GM19395 (cell line): Measurements from ENCODE around the gene CTNNBL1.

Experiments used
- ATAC-seq: cut with Tn5 transposase; IDR thresholded peaks from one replicate; pipeline ENCODE4 v1.9.1; 2021; ENCODE audit warnings: mild to moderate bottlenecking, moderate library complexity; ENCODE audit not compliant: unreplicated experiment

The CTNNBL1 gene

DNA sequence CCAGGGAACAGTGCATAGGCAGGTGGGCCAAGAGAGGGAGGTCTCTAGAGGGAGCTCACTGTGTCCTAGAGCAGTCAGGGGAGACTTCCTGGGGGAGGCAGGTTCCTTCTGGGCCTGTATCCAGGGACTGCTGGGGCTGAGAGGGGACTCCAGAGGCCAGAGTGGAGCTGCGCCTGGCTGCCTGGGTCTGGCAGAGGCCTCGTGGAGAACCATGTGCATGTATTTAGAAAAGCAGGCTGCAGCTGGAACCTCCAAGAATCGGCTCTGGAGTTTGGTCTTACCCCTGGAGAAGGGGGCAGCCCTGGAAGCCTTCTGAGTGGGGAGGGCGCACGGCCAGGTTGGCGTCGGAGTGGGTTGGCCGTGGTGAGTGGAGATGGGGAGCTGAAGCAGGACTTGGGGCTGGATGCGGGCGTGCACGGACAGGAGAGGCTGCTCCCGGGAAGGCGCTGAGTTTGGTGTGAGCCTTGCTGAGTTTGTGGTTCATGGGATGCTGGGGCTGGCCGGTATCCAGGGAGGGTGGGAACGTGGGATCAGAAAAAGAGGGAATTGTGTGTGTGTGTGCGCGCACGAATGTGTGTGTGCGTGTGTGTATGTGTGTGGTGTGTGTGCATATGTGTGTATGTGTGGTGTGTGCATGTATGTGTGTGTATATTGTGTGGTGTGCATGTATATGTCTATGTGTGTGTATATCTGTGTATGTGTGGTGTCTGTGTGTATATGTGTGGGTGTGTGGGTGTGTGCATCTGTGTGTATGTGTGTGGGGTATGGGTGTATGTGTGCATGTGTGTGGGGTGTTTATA, 219.9 kb downstream of the CTNNBL1 start:
- no peak for ATAC-seq

- ATAC-seq: no peak
Observed at GRCh38 chr20:37914367-37914671, 220.5 kb downstream of the CTNNBL1 start.

- no peak for ATAC-seq
Observed at GRCh38 chr20:37914672-37915433, 221.0 kb downstream of the CTNNBL1 start.

DNA sequence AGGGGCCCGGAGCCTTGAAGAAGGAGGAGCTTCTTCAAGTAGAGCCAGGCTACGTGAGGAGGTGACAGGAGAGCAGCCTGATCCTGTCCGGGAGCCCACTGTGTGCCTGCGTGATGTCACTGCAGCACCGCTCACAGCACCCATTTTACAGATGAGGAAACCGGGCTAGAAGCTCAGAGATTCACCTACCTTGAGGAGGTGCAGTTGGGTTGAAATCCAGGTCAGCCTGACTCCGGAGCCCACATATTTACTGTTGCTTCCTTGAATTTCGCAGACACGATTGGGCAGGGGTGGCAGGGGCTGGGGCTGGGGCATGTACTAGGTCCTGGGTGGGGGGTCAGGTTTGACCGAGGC, 221.6 kb downstream of the CTNNBL1 start:
- ATAC-seq: no peak

DNA sequence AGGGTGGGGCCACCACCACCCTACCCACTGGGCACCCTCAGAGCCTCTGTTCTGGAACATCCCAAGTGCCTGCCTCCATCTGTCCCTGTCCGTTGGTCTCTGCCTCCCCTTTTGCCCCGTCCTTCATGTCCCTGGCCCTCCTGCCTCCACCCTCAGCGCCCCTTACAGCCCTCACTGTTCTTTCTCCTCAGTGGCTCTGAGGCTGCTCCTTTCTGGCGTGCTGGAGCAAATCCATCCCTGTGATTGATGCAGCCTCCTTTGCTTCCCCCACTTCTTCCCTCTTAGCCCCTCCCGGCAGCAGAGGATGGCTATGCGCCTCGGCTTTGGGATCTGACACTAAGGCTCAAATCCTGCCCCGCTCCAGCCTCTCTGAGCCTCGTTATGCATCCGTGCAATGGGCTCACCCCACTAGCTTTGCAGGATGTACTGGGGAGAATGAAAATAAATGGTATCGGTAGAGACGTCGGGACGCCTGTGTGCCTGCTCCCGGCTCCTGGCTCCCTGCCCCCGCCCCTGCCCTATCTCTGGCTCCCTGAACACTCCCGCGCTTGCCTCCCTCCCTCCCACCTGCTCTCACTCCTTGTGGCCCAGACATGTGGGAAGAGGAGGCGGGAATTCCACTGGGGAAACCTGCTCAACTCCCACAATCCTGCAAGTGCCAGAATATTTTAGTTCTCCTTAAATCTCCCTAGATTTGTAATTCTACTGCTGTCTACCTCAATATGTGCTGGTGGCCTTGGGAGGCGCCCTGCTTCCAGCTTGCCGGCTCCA, 222.2 kb downstream of the CTNNBL1 start:
- ATAC-seq: no peak

- ATAC-seq: no peak
Observed at GRCh38 chr20:37917461-37917860, 223.6 kb downstream of the CTNNBL1 start.

DNA sequence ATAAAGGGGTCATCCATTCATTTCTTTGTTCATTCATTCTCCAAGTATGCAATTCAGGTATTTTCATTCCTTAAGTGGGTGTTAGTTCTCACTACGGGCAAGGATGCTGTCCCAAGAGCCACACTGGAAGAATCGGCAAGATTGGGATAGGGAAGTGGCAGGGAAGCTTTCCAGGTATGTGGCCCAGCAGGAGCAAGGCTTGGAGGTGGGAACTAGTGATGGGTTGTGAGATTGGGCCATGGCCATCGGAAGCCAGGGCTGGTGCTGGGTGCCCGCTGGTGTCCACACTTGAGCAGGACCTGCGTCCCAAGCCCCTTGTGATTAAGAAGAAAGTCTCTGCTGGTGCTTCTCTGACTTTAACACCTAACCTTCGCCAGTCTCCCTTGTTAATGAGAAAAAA, 224.2 kb downstream of the CTNNBL1 start:
- ATAC-seq: no peak

- no peak for ATAC-seq
Observed at GRCh38 chr20:37919389-37920040, 225.7 kb downstream of the CTNNBL1 start.

DNA sequence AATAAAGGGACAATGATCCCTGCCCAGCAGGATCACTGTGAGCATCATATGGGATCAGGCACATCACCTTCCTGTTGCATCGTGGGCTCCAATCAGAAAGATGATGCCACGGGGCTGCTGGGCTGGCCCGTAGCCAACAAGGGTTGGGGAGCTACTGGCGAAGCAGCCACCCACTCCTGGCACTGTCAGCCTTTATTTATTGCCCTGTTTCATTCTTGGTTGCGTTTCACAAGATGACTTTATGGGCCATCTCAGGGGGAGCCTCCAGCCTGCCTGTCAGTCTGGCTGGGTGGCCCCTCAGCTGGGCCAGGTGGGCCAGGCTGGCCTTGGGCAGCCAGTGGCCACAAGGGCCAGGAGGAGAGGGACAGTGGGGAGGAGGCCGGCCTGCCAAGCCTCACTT, 226.4 kb downstream of the CTNNBL1 start:
- no peak for ATAC-seq

DNA sequence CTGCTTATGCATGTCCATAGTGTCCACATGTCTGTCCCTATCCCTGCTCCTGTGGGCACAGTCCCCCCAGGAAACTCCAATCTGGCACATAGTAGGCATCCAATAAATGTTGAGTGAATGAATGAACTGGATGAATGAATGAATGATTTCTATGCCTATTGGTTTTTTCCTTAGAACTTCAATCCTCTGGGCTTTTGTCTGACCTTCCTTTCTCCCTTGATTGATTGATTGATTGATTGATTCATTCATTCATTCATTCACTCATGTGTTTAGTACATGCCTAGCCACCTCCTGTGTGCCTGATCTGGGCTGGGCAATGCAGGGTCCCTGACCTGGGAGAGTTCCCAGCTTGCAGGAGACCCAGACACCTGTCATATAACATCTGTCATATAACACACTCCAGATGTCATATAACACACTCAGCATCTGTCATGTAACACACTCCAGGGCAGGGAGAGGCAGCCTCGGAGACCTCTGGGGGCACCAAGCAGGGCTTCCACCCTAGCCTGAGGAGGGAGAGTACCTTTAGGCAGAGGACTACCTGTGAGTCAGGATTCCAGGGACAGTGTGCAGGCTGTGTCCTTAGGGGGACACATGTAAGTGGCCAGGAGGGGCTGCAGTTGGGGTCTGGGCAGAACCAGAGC, 227.0 kb downstream of the CTNNBL1 start:
- no peak for ATAC-seq

DNA sequence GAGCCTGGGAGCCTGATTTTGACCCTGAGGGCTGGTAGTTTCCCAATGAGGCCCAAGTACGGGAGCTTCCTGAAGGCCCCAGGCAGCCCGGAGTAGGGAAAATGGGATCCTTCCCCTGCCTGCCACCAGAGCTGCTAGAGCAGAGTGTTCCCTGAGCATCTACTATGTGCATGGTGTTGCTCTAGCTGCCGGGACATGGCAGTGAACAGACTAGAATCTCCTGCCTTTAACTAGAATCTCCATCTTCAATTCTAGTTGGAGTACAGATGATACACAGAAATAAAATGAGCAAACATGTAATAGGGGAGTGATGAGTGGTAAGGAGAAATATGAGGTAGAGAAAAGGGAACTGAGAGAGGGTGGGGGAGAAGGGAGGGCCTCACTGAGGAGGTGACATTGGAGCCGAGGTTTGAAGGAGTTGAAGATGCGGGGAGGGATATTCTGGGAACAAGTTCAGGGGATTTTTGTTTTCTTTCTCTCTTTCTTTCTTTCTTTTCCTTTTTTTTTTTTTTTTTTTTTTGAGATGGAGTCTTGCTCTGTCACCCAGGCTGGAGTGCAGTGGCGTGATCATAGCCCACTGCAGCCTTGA, 227.6 kb downstream of the CTNNBL1 start:
- ATAC-seq: peak; percentile 68
